ENCODE measurements around the gene CCL20. TPM values are rescaled to one million over a fixed set of nuclear protein-coding genes. Genes with fewer than 3 reads are reported as not detected.

CCL20 gene
- total RNA-seq, 1 experiment from 2014 or later = not detected

DNA sequence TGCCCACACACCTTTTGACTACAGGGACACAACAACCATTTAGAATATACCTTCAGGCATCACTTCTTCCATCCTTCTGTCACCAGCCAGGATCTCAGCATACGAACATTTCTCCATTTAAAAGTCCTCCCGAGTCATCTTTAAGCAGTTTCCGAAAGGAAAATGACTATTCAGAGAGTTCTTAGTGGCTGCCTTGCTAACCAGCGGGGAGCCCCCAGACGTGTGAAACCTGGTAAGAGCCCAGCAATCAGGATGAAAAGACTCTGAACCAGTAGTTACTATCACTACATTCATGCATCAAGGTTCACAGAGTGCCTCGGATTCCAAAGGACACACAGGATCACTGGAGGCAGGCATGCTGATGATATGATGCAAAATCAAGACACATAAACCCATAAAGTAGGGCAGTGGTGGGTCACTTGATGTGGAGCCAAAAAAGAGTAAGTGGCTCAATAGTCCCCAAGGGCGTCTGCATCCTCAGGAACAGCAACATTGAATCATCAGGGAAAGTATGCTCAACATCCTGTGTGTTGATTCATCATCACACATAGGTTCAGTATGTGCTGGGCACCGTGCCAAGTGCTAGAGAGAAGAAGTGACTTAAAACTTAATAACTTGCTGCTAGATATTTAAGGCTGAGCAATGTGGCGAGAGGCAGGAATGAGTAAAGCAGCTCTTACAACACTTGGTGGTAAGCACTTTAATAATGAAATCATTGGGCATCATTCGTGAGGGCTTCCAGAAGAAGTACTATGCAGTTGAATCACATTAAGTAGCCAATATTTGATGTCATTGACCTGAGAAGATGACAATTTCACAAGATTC, 4.4 kb downstream of the CCL20 start:
- ATAC-seq (peak; percentile 74), DNase-seq (ENCODE audit: low spot score) (peak; percentile 15)
- H3K27me3 Mint-ChIP-seq (ENCODE audit: low read depth) = no peaks in the 10 kb centered on the region; the same call in 1 of the 2 replicates
- H3K27ac Mint-ChIP-seq = peak overlapping the region; percentile 26; the same call in 1 of the 2 replicates
- H3K4me3 Mint-ChIP-seq = no peak overlapping the region
- no peaks in the 10 kb centered on the region for H3K36me3 Mint-ChIP-seq
- H3K4me1 Mint-ChIP-seq = peaks cover 27% of the 10 kb centered on the region
- H3K9me3 Mint-ChIP-seq = peaks cover 17% of the 10 kb centered on the region
- CTCF ChIA-PET = interaction anchor here (0.8 kb wide), 1 partner anchor 11 kb away, joined by 5 read pairs; no protein-coding TSS in a partner anchor
- TF ChIP-seq JAZF1 (CRISPR knock-in tag; IDR thresholded peaks at IDR 0.05) = no peak
- peak; percentile 39; the same call in 1 of the 2 replicates for TF ChIP-seq GABPB1 (CRISPR knock-in tag; IDR thresholded peaks at IDR 0.05)
- POLR2A ChIA-PET = interaction anchor here (0.6 kb wide), 1 partner anchor 181 kb away, joined by 3 read pairs; no protein-coding TSS in a partner anchor

- Mint-ChIP-seq H3K4me1 (peaks cover 20% of the 10 kb centered on the region), H3K27ac (no peak overlapping the region), H3K9me3 (peaks cover 17% of the 10 kb centered on the region), H3K36me3 (no peaks in the 10 kb centered on the region), H3K4me3 (no peak overlapping the region), H3K27me3 (ENCODE audit: low read depth) (no peaks in the 10 kb centered on the region; the same call in 1 of the 2 replicates)
- ChIA-PET POLR2A (interaction anchor here (0.6 kb wide), 1 partner anchor 181 kb away, joined by 3 read pairs; no protein-coding TSS in a partner anchor), CTCF (interaction anchor here (0.6 to 0.9 kb wide), 4 partner anchors 10 to 46 kb away, joined by 3 to 5 read pairs (median 4); no protein-coding TSS in a partner anchor)
- no peak for DNase-seq (ENCODE audit: low spot score)
- peak; percentile 94 for TF ChIP-seq GABPB1 (CRISPR knock-in tag; IDR thresholded peaks at IDR 0.05)
- TF ChIP-seq, protein P1, sequence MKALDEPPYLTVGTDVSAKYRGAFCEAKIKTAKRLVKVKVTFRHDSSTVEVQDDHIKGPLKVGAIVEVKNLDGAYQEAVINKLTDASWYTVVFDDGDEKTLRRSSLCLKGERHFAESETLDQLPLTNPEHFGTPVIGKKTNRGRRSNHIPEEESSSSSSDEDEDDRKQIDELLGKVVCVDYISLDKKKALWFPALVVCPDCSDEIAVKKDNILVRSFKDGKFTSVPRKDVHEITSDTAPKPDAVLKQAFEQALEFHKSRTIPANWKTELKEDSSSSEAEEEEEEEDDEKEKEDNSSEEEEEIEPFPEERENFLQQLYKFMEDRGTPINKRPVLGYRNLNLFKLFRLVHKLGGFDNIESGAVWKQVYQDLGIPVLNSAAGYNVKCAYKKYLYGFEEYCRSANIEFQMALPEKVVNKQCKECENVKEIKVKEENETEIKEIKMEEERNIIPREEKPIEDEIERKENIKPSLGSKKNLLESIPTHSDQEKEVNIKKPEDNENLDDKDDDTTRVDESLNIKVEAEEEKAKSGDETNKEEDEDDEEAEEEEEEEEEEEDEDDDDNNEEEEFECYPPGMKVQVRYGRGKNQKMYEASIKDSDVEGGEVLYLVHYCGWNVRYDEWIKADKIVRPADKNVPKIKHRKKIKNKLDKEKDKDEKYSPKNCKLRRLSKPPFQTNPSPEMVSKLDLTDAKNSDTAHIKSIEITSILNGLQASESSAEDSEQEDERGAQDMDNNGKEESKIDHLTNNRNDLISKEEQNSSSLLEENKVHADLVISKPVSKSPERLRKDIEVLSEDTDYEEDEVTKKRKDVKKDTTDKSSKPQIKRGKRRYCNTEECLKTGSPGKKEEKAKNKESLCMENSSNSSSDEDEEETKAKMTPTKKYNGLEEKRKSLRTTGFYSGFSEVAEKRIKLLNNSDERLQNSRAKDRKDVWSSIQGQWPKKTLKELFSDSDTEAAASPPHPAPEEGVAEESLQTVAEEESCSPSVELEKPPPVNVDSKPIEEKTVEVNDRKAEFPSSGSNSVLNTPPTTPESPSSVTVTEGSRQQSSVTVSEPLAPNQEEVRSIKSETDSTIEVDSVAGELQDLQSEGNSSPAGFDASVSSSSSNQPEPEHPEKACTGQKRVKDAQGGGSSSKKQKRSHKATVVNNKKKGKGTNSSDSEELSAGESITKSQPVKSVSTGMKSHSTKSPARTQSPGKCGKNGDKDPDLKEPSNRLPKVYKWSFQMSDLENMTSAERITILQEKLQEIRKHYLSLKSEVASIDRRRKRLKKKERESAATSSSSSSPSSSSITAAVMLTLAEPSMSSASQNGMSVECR (CRISPR knock-in tag; IDR thresholded peaks at IDR 0.05; ENCODE audit: borderline replicate concordance) = no peak
- no peak for ATAC-seq
Measured at GRCh38 chr2:227818675-227819397, 5.2 kb downstream of the CCL20 start.

GRCh38 chr2:227819398-227819697, 5.7 kb downstream of the CCL20 start:
- peaks cover 18% of the 10 kb centered on the region for H3K4me1 Mint-ChIP-seq
- no peak overlapping the region for H3K27ac Mint-ChIP-seq
- peaks cover 17% of the 10 kb centered on the region for H3K9me3 Mint-ChIP-seq
- H3K27me3 Mint-ChIP-seq (ENCODE audit: low read depth) = no peaks in the 10 kb centered on the region
- H3K36me3 Mint-ChIP-seq = no peaks in the 10 kb centered on the region
- no peak for DNase-seq (ENCODE audit: low spot score)
- no peak for ATAC-seq
- ChIA-PET POLR2A (no interaction called here), CTCF (interaction anchor here (0.6 to 0.9 kb wide), 3 partner anchors 16 to 47 kb away, joined by 3 to 5 read pairs (median 3); no protein-coding TSS in a partner anchor)
- TF ChIP-seq FOXK1 (CRISPR knock-in tag; IDR thresholded peaks at IDR 0.05) = no peak
- TF ChIP-seq TEAD4 (CRISPR knock-in tag; IDR thresholded peaks at IDR 0.05) = no peak
- TF ChIP-seq ZNF121 (CRISPR knock-in tag; IDR thresholded peaks at IDR 0.05) = no peak
- no peak for TF ChIP-seq ZNF263 (CRISPR knock-in tag; IDR thresholded peaks at IDR 0.05; ENCODE audit: low read depth)
- H3K4me3 Mint-ChIP-seq = no peak overlapping the region

GRCh38 chr2:227821043-227821942, 7.7 kb downstream of the CCL20 start:
- Mint-ChIP-seq H3K27ac (no peak overlapping the region), H3K4me3 (no peak overlapping the region), H3K36me3 (no peaks in the 10 kb centered on the region), H3K4me1 (peaks cover 18% of the 10 kb centered on the region), H3K9me3 (peaks cover 17% of the 10 kb centered on the region), H3K27me3 (ENCODE audit: low read depth) (no peaks in the 10 kb centered on the region)
- CTCF ChIA-PET = no interaction called here
- ATAC-seq = no peak
- POLR2A ChIA-PET = no interaction called here
- TF ChIP-seq ZNF232 (CRISPR knock-in tag; IDR thresholded peaks at IDR 0.05) (no peak), GABPB1 (CRISPR knock-in tag; IDR thresholded peaks at IDR 0.05) (peak; percentile 42; the same call in 1 of the 2 replicates)
- DNase-seq (ENCODE audit: low spot score) = no peak

Data from WTC11 (cell line).